Measurements from ENCODE around the gene FGD4. TPM values are rescaled to one million over a fixed set of nuclear protein-coding genes. Genes with fewer than 3 reads are reported as not detected.

The FGD4 gene
- total RNA-seq, 3 donors from 2014 or later, result 50.5 to 57.8 (median 56.3) TPM

DNA sequence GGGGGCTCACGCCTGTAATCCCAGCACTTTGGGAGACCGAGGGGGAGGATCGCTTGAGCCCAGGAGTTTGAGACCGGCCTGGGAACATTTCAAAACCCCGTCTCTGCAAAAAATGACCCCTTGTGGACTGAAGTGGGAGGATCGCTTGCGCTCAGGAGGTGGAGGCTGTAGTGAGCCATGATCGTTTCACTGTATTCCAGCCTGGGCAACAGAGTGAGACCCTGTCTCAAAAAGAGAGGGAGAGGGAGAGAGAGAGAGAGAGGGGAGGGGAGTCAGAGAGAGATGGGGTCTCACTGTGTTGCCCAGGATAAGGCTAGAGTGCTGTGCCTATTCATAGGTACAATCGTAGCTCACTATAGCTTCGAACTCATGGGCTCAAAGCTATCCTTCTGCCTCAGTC, 2.8 kb downstream of the FGD4 start:
- no peak overlapping the region for H3K27ac ChIP-seq
- TF ChIP-seq POLR2A (IDR thresholded peaks at IDR 0.05) (no peak), POLR2AphosphoS5 (IDR thresholded peaks at IDR 0.05) (no peak)
- TF ChIP-seq, protein P1, sequence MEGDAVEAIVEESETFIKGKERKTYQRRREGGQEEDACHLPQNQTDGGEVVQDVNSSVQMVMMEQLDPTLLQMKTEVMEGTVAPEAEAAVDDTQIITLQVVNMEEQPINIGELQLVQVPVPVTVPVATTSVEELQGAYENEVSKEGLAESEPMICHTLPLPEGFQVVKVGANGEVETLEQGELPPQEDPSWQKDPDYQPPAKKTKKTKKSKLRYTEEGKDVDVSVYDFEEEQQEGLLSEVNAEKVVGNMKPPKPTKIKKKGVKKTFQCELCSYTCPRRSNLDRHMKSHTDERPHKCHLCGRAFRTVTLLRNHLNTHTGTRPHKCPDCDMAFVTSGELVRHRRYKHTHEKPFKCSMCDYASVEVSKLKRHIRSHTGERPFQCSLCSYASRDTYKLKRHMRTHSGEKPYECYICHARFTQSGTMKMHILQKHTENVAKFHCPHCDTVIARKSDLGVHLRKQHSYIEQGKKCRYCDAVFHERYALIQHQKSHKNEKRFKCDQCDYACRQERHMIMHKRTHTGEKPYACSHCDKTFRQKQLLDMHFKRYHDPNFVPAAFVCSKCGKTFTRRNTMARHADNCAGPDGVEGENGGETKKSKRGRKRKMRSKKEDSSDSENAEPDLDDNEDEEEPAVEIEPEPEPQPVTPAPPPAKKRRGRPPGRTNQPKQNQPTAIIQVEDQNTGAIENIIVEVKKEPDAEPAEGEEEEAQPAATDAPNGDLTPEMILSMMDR (IDR thresholded peaks at IDR 0.05), result no peak
- intact Hi-C loops (cut with DNase I; ENCODE audit: low total_unique reads), result no loop called here
- no peak for DNase-seq (ENCODE audit: low spot score in 2 of 2)
- no peaks in the 10 kb centered on the region for H3K27me3 ChIP-seq
- H3K9me3 ChIP-seq, result no peaks in the 10 kb centered on the region
- no peaks in the 10 kb centered on the region for H3K36me3 ChIP-seq
- H3K4me1 ChIP-seq, result no peaks in the 10 kb centered on the region
- no peak overlapping the region for H3K4me3 ChIP-seq

DNA sequence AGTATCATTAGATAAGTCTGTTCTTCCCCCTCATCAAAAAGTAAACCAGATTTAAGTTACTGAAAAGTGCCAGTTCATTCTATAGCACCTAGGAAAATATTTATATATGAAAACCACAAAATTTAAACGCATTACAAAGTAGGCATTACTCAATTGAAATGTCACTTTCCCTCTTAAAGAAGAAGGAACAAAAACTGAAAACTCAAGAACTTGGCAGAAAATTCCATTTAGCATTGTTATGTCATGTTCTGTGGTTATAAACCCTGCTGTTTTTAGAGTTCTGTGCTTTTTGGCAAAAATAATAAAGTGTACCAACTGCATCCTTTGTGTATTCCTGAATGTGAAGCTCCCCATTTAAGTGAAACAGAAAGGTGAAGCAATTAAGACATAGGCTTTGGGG, 3.6 kb downstream of the FGD4 start:
- Histone ChIP-seq H3K27me3 (no peaks in the 10 kb centered on the region), H3K36me3 (no peaks in the 10 kb centered on the region), H3K27ac (no peak overlapping the region), H3K4me1 (no peaks in the 10 kb centered on the region), H3K9me3 (no peaks in the 10 kb centered on the region), H3K4me3 (no peak overlapping the region)
- no peak for DNase-seq (ENCODE audit: low spot score in 2 of 2)
- no peak for TF ChIP-seq POLR2A (IDR thresholded peaks at IDR 0.05)
- no peak for TF ChIP-seq POLR2AphosphoS5 (IDR thresholded peaks at IDR 0.05)
- TF ChIP-seq, protein P1 (IDR thresholded peaks at IDR 0.05), result no peak
- intact Hi-C loops (cut with DNase I; ENCODE audit: low total_unique reads), result no loop called here

DNA sequence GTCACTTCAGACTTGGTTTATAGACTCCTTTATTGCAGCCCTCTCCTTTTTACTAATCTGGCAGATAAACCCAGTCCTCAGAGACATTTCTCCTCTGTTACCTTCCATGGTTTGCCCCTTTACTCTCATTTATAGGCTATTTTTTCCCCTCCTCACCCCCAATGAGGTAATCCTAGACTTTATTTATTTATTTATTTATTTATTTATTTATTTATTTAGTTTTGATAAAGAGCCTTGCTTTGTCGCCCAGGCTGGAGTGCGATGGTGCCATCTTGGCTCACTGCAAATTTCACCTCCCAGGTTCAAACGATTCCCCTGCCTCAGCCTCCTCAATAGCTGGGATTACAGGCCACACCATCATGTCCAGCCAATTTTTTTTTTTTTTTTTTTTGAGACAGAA, 8.4 kb downstream of the FGD4 start:
- H3K9me3 ChIP-seq, result no peaks in the 10 kb centered on the region
- no peaks in the 10 kb centered on the region for H3K36me3 ChIP-seq
- H3K27me3 ChIP-seq, result no peaks in the 10 kb centered on the region
- intact Hi-C loops (cut with DNase I; ENCODE audit: low total_unique reads), result no loop called here
- H3K4me1 ChIP-seq, result no peaks in the 10 kb centered on the region
- H3K4me3 ChIP-seq, result no peak overlapping the region
- DNase-seq (ENCODE audit: low spot score in 2 of 2), result no peak
- no peak overlapping the region for H3K27ac ChIP-seq
- TF ChIP-seq, protein P1 (IDR thresholded peaks at IDR 0.05), result no peak
- TF ChIP-seq POLR2A (IDR thresholded peaks at IDR 0.05) (no peak), POLR2AphosphoS5 (IDR thresholded peaks at IDR 0.05) (no peak)

DNA sequence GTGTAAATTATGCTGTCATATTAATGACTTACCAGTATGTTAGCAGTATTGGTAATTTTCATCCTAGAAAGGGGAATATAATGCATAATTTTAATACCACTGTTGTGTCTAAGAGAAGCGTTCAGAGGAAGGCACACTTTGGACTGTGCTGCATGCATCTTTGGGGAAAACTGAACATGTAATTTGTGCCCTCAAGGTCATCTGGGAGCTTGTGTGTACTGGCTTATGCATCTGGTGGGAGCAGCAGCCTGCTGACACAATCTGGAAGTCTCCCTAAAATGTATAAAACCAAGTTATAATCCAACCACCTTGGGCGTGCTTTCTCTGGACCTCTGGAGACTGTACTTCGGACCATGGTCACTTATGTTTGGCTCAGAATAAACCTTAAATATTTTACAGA, 14.1 kb downstream of the FGD4 start:
- no peaks in the 10 kb centered on the region for H3K4me1 ChIP-seq
- no peaks in the 10 kb centered on the region for H3K36me3 ChIP-seq
- TF ChIP-seq, protein P1 (IDR thresholded peaks at IDR 0.05), result no peak
- no peak for TF ChIP-seq POLR2A (IDR thresholded peaks at IDR 0.05)
- no peak for TF ChIP-seq POLR2AphosphoS5 (IDR thresholded peaks at IDR 0.05)
- no peaks in the 10 kb centered on the region for H3K27me3 ChIP-seq
- intact Hi-C loops (cut with DNase I; ENCODE audit: low total_unique reads), result no loop called here
- no peak overlapping the region for H3K4me3 ChIP-seq
- no peak for DNase-seq (ENCODE audit: low spot score in 2 of 2)
- no peak overlapping the region for H3K27ac ChIP-seq
- H3K9me3 ChIP-seq, result no peaks in the 10 kb centered on the region

DNA sequence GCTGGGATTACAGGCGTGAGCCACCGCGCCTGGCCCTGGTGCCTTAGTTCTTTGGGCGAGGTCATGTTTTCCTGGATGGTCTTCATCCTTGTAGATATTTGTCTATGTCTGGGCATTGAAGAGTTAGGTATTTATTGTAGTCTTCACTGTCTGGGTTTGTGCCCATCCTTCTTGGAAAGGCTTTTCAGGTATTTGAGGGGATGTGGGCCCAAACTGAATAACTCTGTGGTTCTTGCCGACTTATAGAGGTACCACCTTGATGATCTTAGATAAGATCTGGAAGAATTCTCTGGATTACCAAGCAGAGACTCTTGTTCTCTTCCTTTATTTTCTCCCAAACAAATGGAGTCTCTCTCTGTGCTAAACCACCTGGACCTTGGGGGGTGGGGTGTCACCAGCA, 18.9 kb downstream of the FGD4 start:
- no peaks in the 10 kb centered on the region for H3K36me3 ChIP-seq
- TF ChIP-seq POLR2AphosphoS5 (IDR thresholded peaks at IDR 0.05) (no peak), POLR2A (IDR thresholded peaks at IDR 0.05) (no peak)
- TF ChIP-seq, protein P1 (IDR thresholded peaks at IDR 0.05), result no peak
- H3K4me1 ChIP-seq, result no peaks in the 10 kb centered on the region
- intact Hi-C loops (cut with DNase I; ENCODE audit: low total_unique reads), result no loop called here
- no peak overlapping the region for H3K4me3 ChIP-seq
- H3K27ac ChIP-seq, result no peak overlapping the region
- DNase-seq (ENCODE audit: low spot score in 2 of 2), result no peak
- H3K9me3 ChIP-seq, result no peaks in the 10 kb centered on the region
- H3K27me3 ChIP-seq, result no peaks in the 10 kb centered on the region
